ENCODE data around the gene LARP6. TPM values are rescaled to one million over a fixed set of nuclear protein-coding genes. Genes with fewer than 3 reads are reported as not detected.

LARP6 gene
- total RNA-seq, 2 donors from 2014 or later: 0.26 TPM; not detected in 1

Other genes with a start within 250 kb of the LARP6 start
- gene UACA, start 90.6 kb downstream of the LARP6 start, total RNA-seq: 1 to 10 TPM; 2.0 to 3.4 TPM
- under 1 TPM; 0.39 to 0.90 TPM for gene THAP10, start 38.3 kb upstream of the LARP6 start, total RNA-seq
- gene LRRC49, start 38.7 kb upstream of the LARP6 start, total RNA-seq: 1 to 10 TPM; 1.2 to 1.6 TPM

Data from activated T-helper 17 cell treated with anti-CD3 and anti-CD28 coated beads, Interleukin-2, amount 50 U/mL, for 72 hours (primary cell).